GM12892 (cell line): ENCODE results near the gene PSD2.

Source experiments
- POLR2A ChIP-seq: IDR thresholded peaks from 2 replicates; pipeline ENCODE4 v1.6.1; 2011; ENCODE audit warnings: low read depth, low read length, control low read depth
- POLR2AphosphoS5 ChIP-seq: IDR thresholded peaks from 2 replicates; pipeline ENCODE4 v1.6.1; 2011; ENCODE audit warnings: low read depth, low read length, control low read depth
- TAF1 ChIP-seq: IDR thresholded peaks from 2 replicates; pipeline ENCODE4 v1.6.1; 2011; ENCODE audit warnings: low read depth, mild to moderate bottlenecking, control low read depth, low read length, borderline replicate concordance

DNA sequence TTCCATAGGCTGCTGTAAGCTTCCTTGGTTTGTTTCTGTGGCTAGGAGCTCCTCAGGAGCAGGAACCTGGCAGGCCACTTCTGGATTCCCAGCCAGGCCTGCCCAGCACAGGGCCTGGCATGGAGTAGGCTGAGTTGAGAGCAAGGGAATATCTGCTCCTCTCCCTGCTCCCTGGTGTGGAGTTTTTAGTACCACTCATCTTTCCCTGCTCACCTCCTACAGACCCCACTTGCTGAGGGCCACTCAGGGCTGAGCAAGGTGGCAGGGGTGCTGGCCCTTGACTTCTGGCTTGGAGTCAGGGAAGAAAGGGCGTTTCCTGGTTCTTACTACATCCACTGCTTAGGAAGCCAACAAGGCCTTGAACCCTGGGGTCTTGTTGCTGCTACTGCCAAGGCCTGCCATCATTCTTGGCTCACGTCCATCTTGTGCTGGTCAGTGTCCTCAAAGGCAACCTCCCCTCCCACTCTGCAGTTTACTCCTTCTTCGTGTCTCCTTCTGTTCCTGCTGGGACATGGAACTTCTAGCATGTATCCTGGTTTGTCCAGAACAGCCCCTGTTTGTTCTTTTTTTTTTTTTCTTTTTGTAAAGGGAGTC is 54.9 kb downstream of the PSD2 start:
- TF ChIP-seq POLR2A: no peak
- TF ChIP-seq TAF1: no peak
- TF ChIP-seq POLR2AphosphoS5: no peak
